LNCAP (cell line): ENCODE measurements around the gene PUSL1.

Source experiments
- CTCF ChIP-seq: fragments of 450-650 bp; IDR thresholded peaks from 2 replicates; pipeline ENCODE4 v1.5.1; 2017; ENCODE audit warnings: mild to moderate bottlenecking

Gene PUSL1

GRCh38 chr1:1281533-1282321 is 26.7 kb upstream of the PUSL1 start:
- TF ChIP-seq CTCF: no peak

GRCh38 chr1:1282998-1283397 is 25.4 kb upstream of the PUSL1 start:
- no peak for TF ChIP-seq CTCF

GRCh38 chr1:1283821-1284220 is 24.6 kb upstream of the PUSL1 start:
- TF ChIP-seq CTCF: no peak

- TF ChIP-seq CTCF: no peak
Measured at GRCh38 chr1:1284221-1285101, 23.9 kb upstream of the PUSL1 start.

GRCh38 chr1:1285102-1285571 is 23.3 kb upstream of the PUSL1 start:
- no peak for TF ChIP-seq CTCF

GRCh38 chr1:1285611-1286311 is 22.6 kb upstream of the PUSL1 start:
- no peak for TF ChIP-seq CTCF
